ENCODE measurements around the gene CDA.

DNA sequence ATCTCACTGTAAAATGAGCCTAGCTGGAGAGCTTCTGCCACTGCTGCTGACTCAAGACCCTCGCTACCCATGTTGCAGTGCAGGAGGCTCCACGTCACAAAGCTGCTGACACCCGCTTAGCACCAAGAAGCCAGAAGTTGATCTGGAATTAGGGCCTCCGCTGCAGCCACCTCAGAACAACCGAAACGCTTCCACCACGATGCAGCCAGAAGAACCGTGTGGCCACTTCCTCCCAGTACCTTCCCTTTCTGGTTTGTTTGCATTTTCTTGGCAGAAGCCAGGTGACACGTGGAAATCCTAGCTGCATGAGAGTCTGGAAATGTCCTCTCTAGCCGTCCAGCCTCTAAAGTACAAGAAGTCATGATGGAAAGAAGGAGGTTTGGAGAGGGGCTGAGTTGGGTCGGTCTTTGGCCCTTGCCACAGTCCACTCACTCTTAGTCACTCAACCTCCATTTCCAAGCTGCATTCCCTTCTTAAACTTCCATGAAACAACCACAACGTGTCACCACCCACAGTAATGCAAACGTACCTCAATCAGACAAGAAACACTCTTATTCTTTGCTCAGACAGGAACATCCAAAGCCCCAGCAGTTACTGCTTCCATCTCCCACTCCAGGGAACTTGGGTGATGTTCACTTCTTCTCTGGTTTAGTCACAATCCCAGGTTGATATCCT, 10.0 kb upstream of the CDA start:
- TF ChIP-seq, protein P1, sequence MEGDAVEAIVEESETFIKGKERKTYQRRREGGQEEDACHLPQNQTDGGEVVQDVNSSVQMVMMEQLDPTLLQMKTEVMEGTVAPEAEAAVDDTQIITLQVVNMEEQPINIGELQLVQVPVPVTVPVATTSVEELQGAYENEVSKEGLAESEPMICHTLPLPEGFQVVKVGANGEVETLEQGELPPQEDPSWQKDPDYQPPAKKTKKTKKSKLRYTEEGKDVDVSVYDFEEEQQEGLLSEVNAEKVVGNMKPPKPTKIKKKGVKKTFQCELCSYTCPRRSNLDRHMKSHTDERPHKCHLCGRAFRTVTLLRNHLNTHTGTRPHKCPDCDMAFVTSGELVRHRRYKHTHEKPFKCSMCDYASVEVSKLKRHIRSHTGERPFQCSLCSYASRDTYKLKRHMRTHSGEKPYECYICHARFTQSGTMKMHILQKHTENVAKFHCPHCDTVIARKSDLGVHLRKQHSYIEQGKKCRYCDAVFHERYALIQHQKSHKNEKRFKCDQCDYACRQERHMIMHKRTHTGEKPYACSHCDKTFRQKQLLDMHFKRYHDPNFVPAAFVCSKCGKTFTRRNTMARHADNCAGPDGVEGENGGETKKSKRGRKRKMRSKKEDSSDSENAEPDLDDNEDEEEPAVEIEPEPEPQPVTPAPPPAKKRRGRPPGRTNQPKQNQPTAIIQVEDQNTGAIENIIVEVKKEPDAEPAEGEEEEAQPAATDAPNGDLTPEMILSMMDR (IDR thresholded peaks at IDR 0.05), result no peak
- TF ChIP-seq POLR2A (IDR thresholded peaks at IDR 0.05), result no peak

All from thyroid gland (tissue), 4 donors.